ENCODE measurements around the gene ZBTB46.

ZBTB46 gene

DNA sequence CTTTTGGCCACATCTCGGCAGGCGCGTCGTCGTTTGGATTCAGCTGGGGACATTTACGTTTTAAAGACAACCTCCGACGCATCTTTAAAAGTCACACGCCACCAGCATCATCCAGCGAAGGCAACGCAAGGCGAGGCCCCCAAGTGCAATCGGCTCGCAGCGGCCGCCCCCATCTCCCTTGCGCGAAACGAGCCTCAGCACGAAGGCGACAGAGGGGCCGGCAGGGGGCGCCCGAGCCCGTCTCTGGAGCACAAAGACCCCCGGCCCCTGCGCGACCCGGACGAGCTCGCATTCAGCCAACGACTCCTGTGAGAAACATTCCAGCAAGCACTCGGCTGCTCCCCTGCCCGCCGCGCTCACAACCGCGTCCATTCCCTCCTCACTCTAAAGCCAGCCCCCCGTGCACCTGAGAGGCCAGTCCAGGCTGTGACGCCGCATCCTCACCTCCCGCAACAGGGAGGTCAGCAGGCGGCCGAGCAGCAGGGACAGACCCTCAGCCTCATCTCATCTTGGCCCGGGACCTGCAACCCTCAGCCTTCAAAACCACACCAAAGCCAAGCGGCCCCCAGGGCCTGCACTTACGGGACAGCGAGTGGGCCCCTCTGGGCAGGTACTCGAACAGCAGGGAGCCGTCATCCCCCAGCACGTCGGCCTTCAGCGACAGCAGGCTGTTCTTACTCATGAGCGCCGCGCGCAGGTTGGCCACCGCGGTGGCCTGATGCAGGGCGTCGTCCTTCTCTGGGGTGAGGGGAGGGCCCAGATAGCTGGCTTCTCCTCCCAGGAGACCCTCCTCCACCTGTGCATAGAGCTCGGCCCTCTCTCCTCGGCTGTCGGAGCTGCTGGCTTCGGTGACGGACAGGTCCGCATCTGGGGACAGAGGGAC is 55.7 kb downstream of the ZBTB46 start:
- DNase-seq (ENCODE audit: low read depth) = peak; percentile 31
- H3K4me3 ChIP-seq (replicated peaks; ENCODE audit: low read depth, low read length) = peak overlapping the region; percentile 28
- TF ChIP-seq, protein P1, sequence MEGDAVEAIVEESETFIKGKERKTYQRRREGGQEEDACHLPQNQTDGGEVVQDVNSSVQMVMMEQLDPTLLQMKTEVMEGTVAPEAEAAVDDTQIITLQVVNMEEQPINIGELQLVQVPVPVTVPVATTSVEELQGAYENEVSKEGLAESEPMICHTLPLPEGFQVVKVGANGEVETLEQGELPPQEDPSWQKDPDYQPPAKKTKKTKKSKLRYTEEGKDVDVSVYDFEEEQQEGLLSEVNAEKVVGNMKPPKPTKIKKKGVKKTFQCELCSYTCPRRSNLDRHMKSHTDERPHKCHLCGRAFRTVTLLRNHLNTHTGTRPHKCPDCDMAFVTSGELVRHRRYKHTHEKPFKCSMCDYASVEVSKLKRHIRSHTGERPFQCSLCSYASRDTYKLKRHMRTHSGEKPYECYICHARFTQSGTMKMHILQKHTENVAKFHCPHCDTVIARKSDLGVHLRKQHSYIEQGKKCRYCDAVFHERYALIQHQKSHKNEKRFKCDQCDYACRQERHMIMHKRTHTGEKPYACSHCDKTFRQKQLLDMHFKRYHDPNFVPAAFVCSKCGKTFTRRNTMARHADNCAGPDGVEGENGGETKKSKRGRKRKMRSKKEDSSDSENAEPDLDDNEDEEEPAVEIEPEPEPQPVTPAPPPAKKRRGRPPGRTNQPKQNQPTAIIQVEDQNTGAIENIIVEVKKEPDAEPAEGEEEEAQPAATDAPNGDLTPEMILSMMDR (IDR thresholded peaks at IDR 0.05; ENCODE audit: low read length, missing control alignments) = peak; percentile 58

DNA sequence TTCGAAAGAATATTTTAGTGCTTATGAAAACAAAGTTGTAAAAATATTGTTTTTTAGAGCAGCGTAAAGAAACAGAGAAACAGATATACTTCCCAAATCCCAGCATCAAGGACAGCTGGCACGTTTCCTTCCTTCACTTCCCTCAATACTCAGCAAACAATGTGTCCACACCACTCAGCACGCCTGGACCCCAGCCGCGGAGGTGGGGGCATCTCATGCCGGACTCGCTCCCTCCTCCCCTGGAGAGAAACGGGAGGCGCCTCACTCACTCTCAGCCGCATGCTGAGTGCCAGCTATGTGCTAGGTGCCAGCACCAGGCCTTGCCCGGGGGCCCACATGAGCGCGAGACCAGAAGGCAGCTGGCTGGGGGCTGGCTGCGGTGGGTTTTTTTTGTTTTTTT is 56.8 kb downstream of the ZBTB46 start:
- TF ChIP-seq, protein P1 (IDR thresholded peaks at IDR 0.05; ENCODE audit: low read length, missing control alignments) = no peak
- no peak overlapping the region for H3K4me3 ChIP-seq (replicated peaks; ENCODE audit: low read depth, low read length)
- no peak for DNase-seq (ENCODE audit: low read depth)

DNA sequence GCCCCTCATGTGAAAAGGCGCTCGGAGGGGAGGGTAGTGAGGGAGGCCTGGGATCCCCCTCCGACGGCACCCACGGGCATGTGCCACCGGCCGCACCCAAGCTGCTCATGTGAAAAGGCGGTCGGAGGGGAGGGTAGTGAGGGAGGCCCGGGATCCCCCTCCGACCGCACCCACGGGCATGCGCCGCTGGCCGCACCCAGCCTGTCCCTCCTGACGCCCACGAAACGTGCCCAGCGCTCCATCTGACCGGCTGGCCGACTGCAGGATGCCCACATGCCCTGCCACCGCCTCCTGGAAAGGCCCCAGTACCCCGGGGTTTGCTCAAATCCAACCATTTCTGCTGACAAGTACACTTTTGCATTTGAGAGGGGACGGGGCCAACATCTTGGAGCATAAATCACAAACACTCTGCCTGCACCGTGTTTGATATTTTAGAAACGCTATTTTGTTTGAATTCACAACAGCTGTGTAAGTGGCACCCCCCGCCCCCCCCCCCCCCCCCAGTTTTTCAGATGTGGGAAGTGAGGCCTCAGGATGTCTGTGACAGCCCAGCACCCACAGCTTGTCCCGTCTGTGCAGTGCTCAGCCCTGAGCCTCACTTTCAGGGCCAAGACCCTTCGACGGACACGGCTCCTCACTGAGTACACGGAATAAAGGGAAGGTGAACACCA is 57.4 kb downstream of the ZBTB46 start:
- H3K4me3 ChIP-seq (replicated peaks; ENCODE audit: low read depth, low read length) = no peak overlapping the region
- DNase-seq (ENCODE audit: low read depth) = no peak
- TF ChIP-seq, protein P1 (IDR thresholded peaks at IDR 0.05; ENCODE audit: low read length, missing control alignments) = no peak

DNA sequence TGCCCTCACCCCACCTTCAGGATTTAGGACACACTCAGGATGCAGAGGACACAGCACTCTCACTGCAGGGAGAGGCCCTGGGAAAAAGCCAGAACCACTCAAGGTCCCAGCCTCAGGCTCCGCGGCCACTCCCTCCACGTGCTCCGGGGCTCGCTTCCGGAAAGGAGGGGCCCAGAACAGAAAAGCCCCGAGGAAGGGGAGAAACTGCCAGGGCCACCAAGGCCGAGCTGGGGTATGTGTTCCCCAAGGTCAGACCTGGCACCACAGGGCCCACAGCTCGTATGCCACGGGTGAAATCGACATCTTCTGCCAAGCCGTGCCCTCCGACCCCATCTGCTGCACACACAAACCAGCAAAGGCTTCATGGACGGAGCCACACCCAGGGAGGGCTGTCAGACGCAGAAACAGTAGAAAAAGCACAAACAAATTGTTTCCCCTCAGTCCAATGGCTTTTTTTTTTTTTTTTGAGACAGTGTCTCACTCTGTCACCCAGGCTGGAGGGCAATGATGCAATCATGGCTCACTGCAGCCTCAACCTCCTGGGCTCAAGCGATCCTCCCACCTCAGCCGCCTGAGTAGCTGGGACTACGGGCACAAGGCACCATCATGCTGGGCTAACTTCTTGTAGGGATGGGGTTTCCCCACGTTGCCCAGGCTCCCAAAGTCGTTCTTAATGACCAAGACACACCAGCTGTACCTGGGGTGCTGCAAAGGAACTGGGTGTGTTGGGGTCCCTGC is 58.1 kb downstream of the ZBTB46 start:
- TF ChIP-seq, protein P1 (IDR thresholded peaks at IDR 0.05; ENCODE audit: low read length, missing control alignments) = no peak
- no peak overlapping the region for H3K4me3 ChIP-seq (replicated peaks; ENCODE audit: low read depth, low read length)
- DNase-seq (ENCODE audit: low read depth) = no peak

DNA sequence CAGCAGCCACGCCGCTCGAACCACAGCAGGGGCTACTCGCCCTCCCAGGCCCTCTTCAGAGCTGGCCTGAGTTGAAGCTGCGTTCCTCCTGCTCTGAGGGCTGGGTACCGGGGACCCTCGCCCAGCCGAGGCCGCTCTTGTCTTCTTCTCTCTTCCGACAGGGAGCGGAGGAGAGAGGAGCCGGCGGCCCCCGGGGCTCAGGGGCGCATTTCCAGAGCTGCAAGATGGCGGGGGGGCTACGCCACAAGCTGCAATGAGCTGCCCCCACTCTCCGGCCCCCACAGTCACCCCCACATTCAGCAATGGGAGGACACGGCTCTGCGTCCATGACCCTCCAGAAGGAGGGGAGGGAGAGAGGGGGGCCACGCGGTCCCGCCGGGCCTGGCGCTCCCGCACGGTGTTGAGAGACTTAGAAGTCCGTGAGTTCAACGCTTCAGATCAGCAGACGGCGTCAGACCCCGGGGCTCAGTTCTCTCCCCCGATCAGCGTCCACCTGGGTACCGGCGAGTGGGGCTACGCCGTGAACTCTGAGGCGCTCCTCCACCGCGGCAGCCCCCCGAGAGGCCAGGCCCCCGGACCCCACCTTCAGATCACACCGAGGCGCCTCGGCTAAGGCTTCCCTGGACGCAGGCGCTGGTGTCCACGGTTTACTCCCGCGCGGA is 59.9 kb downstream of the ZBTB46 start:
- no peak overlapping the region for H3K4me3 ChIP-seq (replicated peaks; ENCODE audit: low read depth, low read length)
- no peak for DNase-seq (ENCODE audit: low read depth)
- TF ChIP-seq, protein P1 (IDR thresholded peaks at IDR 0.05; ENCODE audit: low read length, missing control alignments) = no peak

DNA sequence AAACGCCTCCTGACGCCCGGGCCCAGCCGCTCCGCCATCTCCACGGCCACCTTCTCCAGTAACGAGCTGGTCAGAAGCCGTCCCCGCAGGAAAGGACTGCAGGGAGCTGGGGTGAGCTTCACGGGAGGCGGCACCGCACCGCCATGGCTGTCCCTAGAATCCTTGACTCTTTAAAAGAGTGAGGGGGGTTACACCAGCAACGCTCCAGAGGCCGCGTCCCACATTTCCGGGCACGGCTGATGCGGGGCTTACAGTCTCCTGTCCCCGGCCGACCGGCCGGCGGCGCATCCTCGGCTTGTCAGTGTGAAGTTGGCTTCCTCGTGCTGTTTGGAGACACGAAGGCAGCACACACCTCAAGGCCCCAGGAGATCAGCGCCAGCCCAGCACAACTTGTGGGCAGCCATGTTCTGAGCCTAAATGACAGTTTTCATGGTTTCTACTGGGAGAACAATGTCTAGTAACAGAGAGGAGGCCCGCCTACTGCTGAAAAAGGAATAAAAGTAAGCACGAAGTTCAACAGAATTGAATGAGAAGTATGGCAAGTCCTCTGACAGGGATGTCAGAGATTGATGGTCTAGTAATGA is 61.1 kb downstream of the ZBTB46 start:
- DNase-seq (ENCODE audit: low read depth) = no peak
- no peak overlapping the region for H3K4me3 ChIP-seq (replicated peaks; ENCODE audit: low read depth, low read length)
- TF ChIP-seq, protein P1 (IDR thresholded peaks at IDR 0.05; ENCODE audit: low read length, missing control alignments) = no peak

Measured in fibroblast of pulmonary artery (primary cell).